ENCODE data around the gene VPS9D1.
"Not testable (repeated sequence)": the region's sequence is repeated elsewhere in the genome, so short reads cannot be mapped to it uniquely, and the experiment has no call there.

Gene VPS9D1

DNA sequence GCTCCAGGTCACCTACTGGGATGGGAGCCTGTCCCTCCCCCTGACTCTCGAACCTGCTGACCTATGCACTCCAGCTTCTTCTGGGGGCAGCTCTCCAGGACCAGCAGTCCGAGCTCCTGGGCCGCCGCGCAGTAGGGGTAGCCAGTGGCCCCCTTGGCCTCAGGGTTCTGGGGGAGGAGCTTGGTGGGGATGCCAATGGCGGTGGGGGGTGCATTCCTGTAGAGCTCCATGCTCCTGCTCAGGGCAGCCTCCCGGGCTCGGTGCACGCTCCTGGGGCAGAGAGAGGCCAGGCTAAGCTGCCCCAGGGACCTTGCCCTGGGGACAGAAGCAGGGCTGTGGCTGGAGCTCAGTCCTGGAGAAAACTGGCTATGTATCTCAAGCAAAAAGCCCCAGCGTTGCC lies 11.5 kb downstream of the VPS9D1 start:
- DNase-seq, result no peak

GRCh38 chr16:89708481-89708931 lies 12.2 kb downstream of the VPS9D1 start:
- no peak for DNase-seq

- no peak for DNase-seq
Observed at GRCh38 chr16:89707695-89708094, 13.0 kb downstream of the VPS9D1 start.

DNA sequence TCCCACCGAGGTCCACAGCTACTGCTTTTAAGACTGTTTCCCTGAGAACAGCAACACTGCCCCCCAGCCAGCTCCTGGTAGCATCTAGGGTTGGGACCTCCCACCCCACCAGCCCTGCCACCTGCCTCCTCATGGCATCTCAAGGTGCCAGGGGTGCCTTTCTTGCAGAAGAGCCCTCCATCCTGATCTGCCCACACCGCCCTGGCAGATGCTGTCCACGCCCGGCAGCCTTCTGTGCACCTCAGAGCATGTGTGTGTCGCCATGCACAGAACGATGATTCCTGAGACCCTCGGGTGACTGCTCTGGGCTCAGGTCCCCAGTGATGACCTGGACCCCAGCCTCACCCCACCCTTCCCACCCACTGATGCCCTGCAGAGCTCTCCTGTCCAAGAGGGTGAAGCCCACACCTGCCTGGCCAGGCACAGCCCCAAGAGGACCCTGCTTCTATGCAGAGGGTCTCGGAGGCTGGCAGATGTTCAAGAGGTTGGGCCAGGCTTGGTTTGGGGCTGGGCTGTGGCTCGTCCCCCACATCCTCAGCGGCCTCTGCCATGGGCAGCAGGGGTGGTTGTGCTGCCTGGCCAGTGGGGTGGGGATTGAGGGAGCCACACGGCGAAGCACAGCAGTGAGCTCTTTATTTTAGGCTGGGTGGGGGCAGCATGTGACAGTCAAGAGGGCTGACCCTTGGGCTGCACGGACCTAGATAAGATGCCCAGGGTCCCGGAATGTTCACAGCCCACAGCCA lies 14.0 kb downstream of the VPS9D1 start:
- no peak for DNase-seq

DNA sequence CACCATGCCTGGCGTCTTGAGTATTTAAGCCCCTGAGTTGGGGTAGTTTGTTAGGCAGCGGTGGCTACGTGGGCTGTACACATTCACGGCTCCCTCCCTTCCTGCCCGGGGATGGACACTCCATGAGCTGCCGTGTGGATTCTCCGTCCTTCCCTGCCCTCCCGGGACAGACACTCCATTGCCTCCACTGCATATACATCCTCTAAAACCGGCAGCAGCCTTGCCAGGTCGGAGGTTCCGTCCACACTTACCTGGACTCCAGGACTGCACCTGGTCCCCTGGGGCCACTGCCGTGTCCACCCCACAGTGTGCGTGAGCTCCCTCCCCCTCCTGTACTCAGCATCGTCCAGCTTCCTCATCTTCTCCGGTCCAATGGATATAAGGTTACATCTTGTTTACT lies 15.7 kb downstream of the VPS9D1 start:
- no peak for DNase-seq

- DNase-seq, result no peak
Observed at GRCh38 chr16:89704281-89704680, 16.4 kb downstream of the VPS9D1 start.

DNA sequence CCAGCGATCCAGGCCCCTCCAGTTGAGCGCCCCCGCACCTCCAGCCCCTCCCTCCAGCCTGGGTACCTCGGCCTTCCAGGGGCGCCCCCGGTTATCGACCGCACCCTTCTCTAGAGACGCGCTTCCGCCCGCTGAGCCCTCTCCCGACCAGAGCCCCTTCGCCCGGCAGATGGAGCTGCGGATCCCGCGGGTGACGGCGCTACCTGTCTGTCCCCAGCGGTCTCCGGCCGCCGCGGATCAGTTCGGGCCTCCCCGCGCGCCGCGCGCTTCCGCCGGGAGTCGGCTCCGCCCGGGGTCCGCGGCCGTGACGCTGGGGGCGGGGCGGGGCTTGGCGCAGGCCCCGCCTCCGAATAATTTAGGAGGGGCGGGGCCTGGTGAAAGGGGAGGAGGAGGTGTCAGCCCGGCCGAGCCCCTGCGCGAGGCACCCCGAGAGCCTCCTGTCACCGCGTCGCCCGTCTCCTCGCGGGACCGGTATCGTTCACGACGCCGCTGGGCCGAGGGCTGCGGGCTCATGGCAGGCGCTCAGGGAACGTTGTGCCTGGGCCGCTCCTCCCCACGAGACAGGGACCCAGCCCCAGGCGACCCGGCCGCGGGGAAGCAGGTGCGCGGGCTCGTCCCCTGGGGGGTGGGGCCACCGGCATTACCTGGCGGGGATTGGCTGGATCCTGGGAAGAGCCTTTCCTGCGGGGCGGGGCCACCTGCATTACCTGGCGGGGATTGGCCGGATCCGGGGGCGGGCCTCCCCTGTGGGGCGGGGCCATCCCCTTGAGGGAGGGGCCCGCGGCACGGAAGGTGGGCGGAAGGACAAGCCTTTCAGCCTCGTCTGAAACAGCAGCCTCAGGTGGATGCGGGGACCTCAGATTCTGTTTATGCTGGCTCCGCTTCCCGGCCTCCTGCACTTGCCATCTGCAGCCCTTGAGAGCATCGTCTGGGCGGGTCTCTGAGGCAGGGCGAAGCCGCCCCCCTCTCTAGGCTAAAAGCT lies 19.0 kb downstream of the VPS9D1 start, which contains the start of gene SPATA2L:
TSS of gene SPATA2L (minus strand) at position 281 of the 982 bp plus-strand sequence. CDS start 473 bp downstream, outside the sequence.
- peak; percentile 97 for DNase-seq

- DNase-seq, result peak; percentile 58 to 61
Observed at GRCh38 chr16:89700649-89701424, 19.9 kb downstream of the VPS9D1 start.

DNA sequence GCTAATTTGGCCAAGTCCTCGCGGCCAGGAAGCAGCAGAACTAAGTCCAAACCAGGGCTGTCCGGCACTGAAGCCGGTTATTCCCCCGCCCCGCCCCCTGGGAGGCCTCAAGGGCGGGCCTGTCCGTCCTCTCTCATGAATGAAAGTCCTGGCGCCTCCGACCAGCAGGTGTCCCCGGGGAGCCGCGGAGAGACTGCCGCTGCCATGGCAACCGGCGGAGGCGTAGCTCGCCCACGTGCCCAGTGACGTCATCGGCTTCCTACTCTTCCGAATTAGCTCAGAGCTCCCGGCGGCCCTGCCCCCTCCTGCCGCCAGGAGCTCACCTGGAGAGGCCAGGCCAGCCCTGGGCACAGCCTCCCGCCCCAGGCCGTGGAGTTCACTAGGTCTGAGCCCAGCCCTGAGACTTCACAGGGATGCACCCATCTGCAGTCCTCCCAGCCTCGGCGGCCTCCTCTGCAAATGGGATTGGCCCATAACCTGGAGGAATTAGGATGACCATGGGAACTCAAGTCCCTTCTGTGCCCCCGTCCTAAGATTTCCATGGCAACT lies 20.5 kb downstream of the VPS9D1 start:
- peak; percentile 95 to 97 for DNase-seq

DNA sequence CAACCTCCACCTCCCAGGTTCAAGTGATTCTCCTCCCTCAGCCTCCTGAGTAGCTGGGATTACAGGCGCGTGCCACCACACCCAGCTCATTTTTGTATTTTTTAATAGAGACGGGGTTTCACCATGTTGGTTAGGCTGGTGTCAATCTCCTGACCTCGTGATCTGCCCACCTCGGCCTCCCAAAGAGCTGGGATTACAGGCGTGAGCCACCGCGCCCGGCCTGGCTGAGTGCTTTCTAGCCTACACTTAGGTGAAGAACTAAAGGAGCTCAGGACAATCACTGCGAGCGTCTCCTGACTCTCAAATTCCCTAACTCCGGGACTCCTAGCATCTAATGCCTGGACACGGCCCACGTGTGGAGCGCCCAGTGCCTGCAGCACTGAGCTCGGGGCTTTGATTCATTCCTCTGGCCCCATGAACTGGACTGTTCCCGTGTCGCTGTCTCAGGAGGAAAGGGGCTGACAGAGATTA lies 21.0 kb downstream of the VPS9D1 start:
- not testable (repeated sequence) for DNase-seq

DNA sequence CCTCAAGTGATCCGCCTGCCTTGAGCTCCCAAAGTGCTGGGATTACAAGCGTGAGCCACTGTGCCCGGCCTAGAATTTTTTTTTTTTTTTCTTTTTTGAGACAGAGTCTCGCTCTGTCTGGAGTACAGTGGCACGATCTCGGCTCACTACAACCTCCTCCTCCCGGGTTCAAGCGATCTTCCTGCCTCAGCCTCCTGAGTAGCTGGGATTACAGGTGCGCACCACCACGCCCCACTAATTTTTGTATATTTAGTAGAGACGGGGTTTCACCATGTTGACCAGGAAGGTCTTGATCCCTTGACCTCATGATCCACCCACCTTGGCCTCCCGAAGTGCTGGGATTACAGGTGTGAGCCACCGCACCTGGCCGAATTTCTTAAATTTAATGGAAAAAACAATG lies 22.0 kb downstream of the VPS9D1 start:
- not testable (repeated sequence) for DNase-seq

- DNase-seq, result no peak
Observed at GRCh38 chr16:89697616-89698331, 22.9 kb downstream of the VPS9D1 start.

DNA sequence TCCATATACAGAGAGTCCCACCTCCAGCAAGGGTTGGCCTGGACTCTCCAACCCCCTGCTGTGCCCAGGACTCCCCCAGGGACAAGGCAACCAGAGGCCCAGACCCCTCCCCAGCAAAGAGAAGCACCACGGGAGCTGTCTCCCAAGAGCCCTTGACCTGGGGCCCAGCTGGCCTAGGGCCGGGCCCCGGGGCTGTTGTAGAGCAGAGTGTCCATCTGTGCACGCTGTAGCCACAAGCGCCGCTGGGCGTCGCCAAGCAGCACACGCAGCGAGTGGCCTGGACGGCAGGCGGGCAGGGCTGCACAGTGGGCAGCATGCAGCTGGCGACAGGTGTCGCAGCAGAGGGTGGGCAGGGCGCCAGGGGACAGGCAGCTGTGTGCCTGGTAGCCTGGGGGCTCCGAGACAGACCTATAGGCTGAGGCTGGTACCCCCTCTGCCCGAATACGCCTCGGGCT lies 23.5 kb downstream of the VPS9D1 start:
- no peak for DNase-seq

DNA sequence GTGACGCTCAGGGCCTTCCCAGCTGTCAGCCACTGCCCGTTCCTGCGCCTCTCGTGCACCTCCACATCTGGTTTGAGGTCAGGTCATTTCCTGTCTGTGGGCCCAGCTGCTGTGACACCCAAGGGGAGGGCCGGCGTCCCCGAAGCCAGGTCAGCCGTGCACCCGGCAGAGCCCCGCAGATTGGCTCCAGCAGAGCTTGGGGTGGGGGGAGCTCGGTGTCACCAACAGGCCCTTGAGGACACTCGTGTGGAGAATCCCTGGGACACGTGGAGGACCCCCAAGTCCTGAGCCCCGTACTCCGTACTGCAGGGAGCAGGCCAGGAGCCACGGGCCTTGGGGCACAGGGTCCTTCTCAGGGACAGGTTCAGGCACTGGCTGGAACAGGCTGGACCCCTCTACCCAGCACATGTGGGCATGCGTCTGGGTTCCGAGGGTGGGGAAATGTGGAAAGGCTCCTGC lies 24.0 kb downstream of the VPS9D1 start:
- DNase-seq, result peak; percentile 54 to 57

DNA sequence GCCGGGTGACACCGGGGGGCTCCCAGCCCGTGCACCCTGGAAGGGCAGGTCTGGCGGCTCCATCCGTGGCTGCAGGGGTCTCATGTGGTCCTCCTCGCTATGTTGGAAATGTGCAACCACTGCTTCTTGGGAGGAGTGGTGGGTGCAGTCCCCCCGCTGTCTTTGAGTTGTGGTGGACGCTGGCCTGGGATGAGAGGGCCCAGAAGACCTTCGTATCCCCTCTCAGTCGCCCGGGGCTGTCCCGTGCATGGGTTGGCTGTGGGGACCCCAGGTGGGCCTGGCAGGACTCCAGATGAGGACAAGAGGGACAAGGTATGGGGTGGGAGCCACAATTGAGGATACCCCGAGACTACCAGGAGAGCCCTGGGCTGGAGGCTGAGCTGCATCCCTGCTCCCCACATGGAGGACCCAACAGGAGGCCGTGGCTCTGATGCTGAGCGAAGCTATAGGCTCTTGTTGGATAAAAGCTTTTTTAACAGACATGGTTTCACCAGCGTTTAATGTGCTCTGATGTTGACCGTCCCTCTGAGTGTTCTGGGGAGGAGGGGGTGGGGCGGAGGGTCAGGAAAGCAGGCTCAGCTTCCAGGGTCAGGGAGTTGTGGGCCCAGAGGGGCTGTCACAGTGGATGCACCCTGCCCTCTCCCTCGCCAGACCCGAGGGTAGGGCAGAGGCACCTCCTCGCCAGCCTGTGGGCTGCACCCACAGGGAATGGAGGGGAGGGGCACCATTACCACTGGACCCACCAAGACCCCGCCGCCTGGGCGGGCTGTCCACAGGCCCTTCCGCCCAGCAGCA lies 24.6 kb downstream of the VPS9D1 start:
- DNase-seq, result no peak

GRCh38 chr16:89695086-89695874 lies 25.4 kb downstream of the VPS9D1 start:
- DNase-seq, result no peak

DNA sequence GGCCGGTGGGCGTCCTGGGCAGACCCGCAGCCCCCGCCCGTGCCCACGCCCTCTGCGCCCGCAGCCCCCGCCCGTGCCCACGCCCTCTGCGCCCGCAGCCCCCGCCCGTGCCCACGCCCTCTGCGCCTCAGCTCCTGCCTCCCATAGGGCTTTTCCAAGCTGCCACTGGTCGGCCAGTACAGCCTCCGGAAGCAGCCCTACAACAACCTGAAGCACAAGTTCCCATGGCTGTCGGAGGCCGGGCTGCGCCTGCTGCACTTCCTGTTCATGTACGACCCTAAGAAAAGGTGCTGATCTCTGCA lies 26.0 kb downstream of the VPS9D1 start:
- DNase-seq, result not testable (repeated sequence)

DNA sequence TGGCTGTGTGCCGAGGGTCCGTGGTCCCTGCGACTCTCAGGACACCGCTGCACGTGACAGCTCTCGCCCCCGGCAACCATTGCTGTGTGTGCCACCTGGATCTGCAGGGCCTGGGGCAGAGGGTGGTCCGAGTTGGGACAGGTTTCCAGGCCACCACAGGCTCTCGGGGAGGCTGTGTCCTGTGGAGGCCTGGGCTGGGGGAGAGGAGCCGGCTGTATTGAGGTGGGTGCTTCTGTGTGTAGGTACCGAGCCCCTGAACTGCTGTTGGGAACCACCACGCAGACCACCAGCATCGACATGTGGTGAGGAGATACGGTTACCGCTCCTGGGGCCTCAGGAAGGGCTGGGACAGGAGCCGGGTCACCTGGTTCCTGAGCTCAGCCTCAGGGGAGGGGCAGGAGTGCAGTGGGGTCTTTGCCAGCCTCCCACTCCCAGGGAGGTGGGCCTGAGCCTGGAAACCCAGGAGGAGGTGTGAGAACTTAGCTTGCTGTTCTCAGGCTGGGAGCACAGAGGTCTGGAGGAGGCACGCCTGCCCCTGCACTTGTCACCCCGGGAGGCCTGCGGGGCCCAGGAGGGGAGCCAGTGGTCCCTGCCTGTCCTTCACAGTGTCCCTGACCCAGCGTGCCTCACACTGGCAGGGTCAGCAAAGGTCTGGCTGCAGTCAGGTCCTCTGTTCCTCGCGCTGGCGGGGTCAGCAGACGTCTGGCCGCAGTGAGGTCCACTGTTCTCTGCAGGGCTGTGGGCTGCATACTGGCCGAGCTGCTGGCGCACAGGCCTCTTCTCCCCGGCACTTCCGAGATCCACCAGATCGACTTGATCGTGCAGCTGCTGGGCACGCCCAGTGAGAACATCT lies 26.5 kb downstream of the VPS9D1 start:
- DNase-seq, result no peak

GRCh38 chr16:89693289-89693731 lies 27.4 kb downstream of the VPS9D1 start:
- DNase-seq, result no peak

All from CD4-positive, alpha-beta T cell treated with Interleukin-1 beta for 1 hour (primary cell).